Activated naive CD4-positive, alpha-beta T cell treated with anti-CD3 and anti-CD28 coated beads, Interleukin-2, amount 50 U/mL, for 72 hours (primary cell): ENCODE measurements around the gene CCM2L. TPM values are rescaled to one million over a fixed set of nuclear protein-coding genes. Genes with fewer than 3 reads are reported as not detected.

Experiments used
- total RNA-seq, 2 donors: library from RNA; stranded (reverse); gene quantifications; one replicate each; pipeline ENCODE4 v1.2.3, GENCODE V29; 2022

The CCM2L gene
- total RNA-seq, 2 donors from 2014 or later: not detected

Other genes starting within 250 kb of the CCM2L start
- under 1 TPM; 0.31 to 0.34 TPM for gene MYLK2, start 191.1 kb upstream of the CCM2L start, total RNA-seq
- not detected for gene FOXS1, start 164.8 kb upstream of the CCM2L start, total RNA-seq
- gene DUSP15, start 139.9 kb upstream of the CCM2L start, total RNA-seq: not detected
- gene TTLL9, start 139.8 kb upstream of the CCM2L start, total RNA-seq: not detected
- gene PDRG1, start 58.4 kb upstream of the CCM2L start, total RNA-seq: 10 to 100 TPM; 13.1 to 20.6 TPM
- gene XKR7, start 42.3 kb upstream of the CCM2L start, total RNA-seq: under 1 TPM in 1 of 2 donors, not detected in 1; 0.09 TPM
- under 1 TPM in 1 of 2 donors, not detected in 1; 0.16 TPM for gene HCK, start 41.8 kb downstream of the CCM2L start, total RNA-seq
- 10 to 100 TPM; 41.0 to 45.4 TPM for gene TM9SF4, start 99.3 kb downstream of the CCM2L start, total RNA-seq
- gene PLAGL2, start 197.3 kb downstream of the CCM2L start, total RNA-seq: 10 to 100 TPM; 51.3 to 65.2 TPM
- 10 to 100 TPM; 18.7 to 39.7 TPM for gene POFUT1, start 197.4 kb downstream of the CCM2L start, total RNA-seq